Measurements from ENCODE around the gene TRAF3IP3.

Gene TRAF3IP3

GRCh38 chr1:209736490-209737117 is 19.2 kb upstream of the TRAF3IP3 start:
- no peaks in the 10 kb centered on the region for H3K4me1 ChIP-seq (ENCODE audit: control insufficient read depth in 1 of 2, insufficient read depth in 2 of 2, low read length in 2 of 2)
- no peak overlapping the region for H3K4me3 ChIP-seq (ENCODE audit: low read depth, low read length)
- H4K8ac ChIP-seq (ENCODE audit: low read depth, low read length) = no peak overlapping the region
- no peak overlapping the region for H3K23ac ChIP-seq (ENCODE audit: low read length)
- no peak overlapping the region for H2AFZ ChIP-seq (ENCODE audit: insufficient read depth, low read length, poor library complexity)
- H3K18ac ChIP-seq (ENCODE audit: low read length) = no peak overlapping the region
- H3K27me3 ChIP-seq (ENCODE audit: insufficient read depth, low read length) = no peaks in the 10 kb centered on the region
- WGBS (ENCODE audit: extremely low coverage, insufficient coverage, insufficient read length) = no CpG with 5 or more reads among the region's 3 CpGs
- no peak overlapping the region for H3K14ac ChIP-seq (ENCODE audit: low read length)
- no peak overlapping the region for H4K12ac ChIP-seq (ENCODE audit: low read depth, low read length)
- no peak overlapping the region for H4K91ac ChIP-seq (ENCODE audit: low read depth, low read length)
- H3K9me3 ChIP-seq (ENCODE audit: insufficient read depth, low read depth, low read length) = no peaks in the 10 kb centered on the region
- H3K36me3 ChIP-seq (ENCODE audit: control insufficient read depth in 1 of 2, insufficient read depth in 2 of 2, low read length in 2 of 2) = no peaks in the 10 kb centered on the region
- no peaks in the 10 kb centered on the region for H3K79me2 ChIP-seq (ENCODE audit: control insufficient read depth, insufficient read depth, low read length, poor library complexity)
- H3K4me2 ChIP-seq (ENCODE audit: low read length) = no peak overlapping the region
- H2AK5ac ChIP-seq (ENCODE audit: low read length) = no peak overlapping the region
- no peaks in the 10 kb centered on the region for H3K79me1 ChIP-seq (ENCODE audit: low read length)
- peak overlapping the region; percentile 38 for H3K9ac ChIP-seq (ENCODE audit: low read length)
- H2BK5ac ChIP-seq (ENCODE audit: low read depth, low read length, poor library complexity) = no peak overlapping the region
- no peak for DNase-seq
- H2BK120ac ChIP-seq (ENCODE audit: insufficient read depth, low read length, poor library complexity) = no peak overlapping the region
- no peak overlapping the region for H3K27ac ChIP-seq (ENCODE audit: low read depth, low read length)
- H3K4ac ChIP-seq (ENCODE audit: low read depth, low read length) = no peak overlapping the region
- no peak overlapping the region for H2BK12ac ChIP-seq (ENCODE audit: low read length)

GRCh38 chr1:209737118-209737505 is 18.7 kb upstream of the TRAF3IP3 start:
- Histone ChIP-seq H2AFZ (ENCODE audit: insufficient read depth, low read length, poor library complexity) (no peak overlapping the region), H4K12ac (ENCODE audit: low read depth, low read length) (no peak overlapping the region), H3K4me3 (ENCODE audit: low read depth, low read length) (no peak overlapping the region), H3K14ac (ENCODE audit: low read length) (no peak overlapping the region), H4K8ac (ENCODE audit: low read depth, low read length) (no peak overlapping the region), H3K9me3 (ENCODE audit: insufficient read depth, low read depth, low read length) (no peaks in the 10 kb centered on the region), H2AK5ac (ENCODE audit: low read length) (no peak overlapping the region), H2BK12ac (ENCODE audit: low read length) (no peak overlapping the region), H3K23ac (ENCODE audit: low read length) (no peak overlapping the region), H3K27me3 (ENCODE audit: insufficient read depth, low read length) (no peaks in the 10 kb centered on the region), H3K9ac (ENCODE audit: low read length) (peak overlapping the region; percentile 38), H3K79me1 (ENCODE audit: low read length) (no peaks in the 10 kb centered on the region), H2BK5ac (ENCODE audit: low read depth, low read length, poor library complexity) (no peak overlapping the region), H4K91ac (ENCODE audit: low read depth, low read length) (no peak overlapping the region), H3K79me2 (ENCODE audit: control insufficient read depth, insufficient read depth, low read length, poor library complexity) (no peaks in the 10 kb centered on the region), H2BK120ac (ENCODE audit: insufficient read depth, low read length, poor library complexity) (no peak overlapping the region), H3K18ac (ENCODE audit: low read length) (no peak overlapping the region), H3K4ac (ENCODE audit: low read depth, low read length) (no peak overlapping the region), H3K27ac (ENCODE audit: low read depth, low read length) (no peak overlapping the region), H3K36me3 (ENCODE audit: control insufficient read depth in 1 of 2, insufficient read depth in 2 of 2, low read length in 2 of 2) (no peaks in the 10 kb centered on the region), H3K4me1 (ENCODE audit: control insufficient read depth in 1 of 2, insufficient read depth in 2 of 2, low read length in 2 of 2) (no peaks in the 10 kb centered on the region), H3K4me2 (ENCODE audit: low read length) (no peak overlapping the region)
- no peak for DNase-seq
- WGBS (ENCODE audit: extremely low coverage, insufficient coverage, insufficient read length) = no CpG with 5 or more reads among the region's 5 CpGs

- no peak overlapping the region for H3K27ac ChIP-seq (ENCODE audit: low read depth, low read length)
- WGBS (ENCODE audit: extremely low coverage, insufficient coverage, insufficient read length) = no CpG with 5 or more reads among the region's 1 CpG
- no peaks in the 10 kb centered on the region for H3K9me3 ChIP-seq (ENCODE audit: insufficient read depth, low read depth, low read length)
- no peak overlapping the region for H2BK12ac ChIP-seq (ENCODE audit: low read length)
- no peak overlapping the region for H3K4ac ChIP-seq (ENCODE audit: low read depth, low read length)
- H2AFZ ChIP-seq (ENCODE audit: insufficient read depth, low read length, poor library complexity) = no peak overlapping the region
- no peak overlapping the region for H4K8ac ChIP-seq (ENCODE audit: low read depth, low read length)
- no peak overlapping the region for H3K4me3 ChIP-seq (ENCODE audit: low read depth, low read length)
- no peak overlapping the region for H2BK5ac ChIP-seq (ENCODE audit: low read depth, low read length, poor library complexity)
- no peaks in the 10 kb centered on the region for H3K27me3 ChIP-seq (ENCODE audit: insufficient read depth, low read length)
- no peak overlapping the region for H2BK120ac ChIP-seq (ENCODE audit: insufficient read depth, low read length, poor library complexity)
- H3K9ac ChIP-seq (ENCODE audit: low read length) = no peak overlapping the region
- H3K79me2 ChIP-seq (ENCODE audit: control insufficient read depth, insufficient read depth, low read length, poor library complexity) = no peaks in the 10 kb centered on the region
- no peaks in the 10 kb centered on the region for H3K36me3 ChIP-seq (ENCODE audit: control insufficient read depth in 1 of 2, insufficient read depth in 2 of 2, low read length in 2 of 2)
- no peak overlapping the region for H4K91ac ChIP-seq (ENCODE audit: low read depth, low read length)
- DNase-seq = no peak
- no peak overlapping the region for H2AK5ac ChIP-seq (ENCODE audit: low read length)
- H3K4me2 ChIP-seq (ENCODE audit: low read length) = no peak overlapping the region
- H3K4me1 ChIP-seq (ENCODE audit: control insufficient read depth in 1 of 2, insufficient read depth in 2 of 2, low read length in 2 of 2) = no peaks in the 10 kb centered on the region
- H3K23ac ChIP-seq (ENCODE audit: low read length) = no peak overlapping the region
- no peak overlapping the region for H4K12ac ChIP-seq (ENCODE audit: low read depth, low read length)
- H3K79me1 ChIP-seq (ENCODE audit: low read length) = no peaks in the 10 kb centered on the region
- no peak overlapping the region for H3K14ac ChIP-seq (ENCODE audit: low read length)
- no peak overlapping the region for H3K18ac ChIP-seq (ENCODE audit: low read length)
Observed at GRCh38 chr1:209738270-209738669, 17.6 kb upstream of the TRAF3IP3 start.

- no peaks in the 10 kb centered on the region for H3K4me1 ChIP-seq (ENCODE audit: control insufficient read depth in 1 of 2, insufficient read depth in 2 of 2, low read length in 2 of 2)
- H3K23ac ChIP-seq (ENCODE audit: low read length) = no peak overlapping the region
- no peak overlapping the region for H3K18ac ChIP-seq (ENCODE audit: low read length)
- H3K9me3 ChIP-seq (ENCODE audit: insufficient read depth, low read depth, low read length) = peaks cover 3% of the 10 kb centered on the region
- H3K4ac ChIP-seq (ENCODE audit: low read depth, low read length) = no peak overlapping the region
- no peaks in the 10 kb centered on the region for H3K79me2 ChIP-seq (ENCODE audit: control insufficient read depth, insufficient read depth, low read length, poor library complexity)
- no peak overlapping the region for H3K9ac ChIP-seq (ENCODE audit: low read length)
- no peak overlapping the region for H3K14ac ChIP-seq (ENCODE audit: low read length)
- H3K4me3 ChIP-seq (ENCODE audit: low read depth, low read length) = no peak overlapping the region
- no peaks in the 10 kb centered on the region for H3K27me3 ChIP-seq (ENCODE audit: insufficient read depth, low read length)
- H4K91ac ChIP-seq (ENCODE audit: low read depth, low read length) = no peak overlapping the region
- no peak overlapping the region for H2BK12ac ChIP-seq (ENCODE audit: low read length)
- no peak overlapping the region for H2BK5ac ChIP-seq (ENCODE audit: low read depth, low read length, poor library complexity)
- WGBS (ENCODE audit: extremely low coverage, insufficient coverage, insufficient read length) = no CpG with 5 or more reads among the region's 3 CpGs
- H3K79me1 ChIP-seq (ENCODE audit: low read length) = no peaks in the 10 kb centered on the region
- no peak overlapping the region for H2BK120ac ChIP-seq (ENCODE audit: insufficient read depth, low read length, poor library complexity)
- DNase-seq = no peak
- H3K4me2 ChIP-seq (ENCODE audit: low read length) = no peak overlapping the region
- no peaks in the 10 kb centered on the region for H3K36me3 ChIP-seq (ENCODE audit: control insufficient read depth in 1 of 2, insufficient read depth in 2 of 2, low read length in 2 of 2)
- no peak overlapping the region for H3K27ac ChIP-seq (ENCODE audit: low read depth, low read length)
- no peak overlapping the region for H2AK5ac ChIP-seq (ENCODE audit: low read length)
- H2AFZ ChIP-seq (ENCODE audit: insufficient read depth, low read length, poor library complexity) = no peak overlapping the region
- H4K12ac ChIP-seq (ENCODE audit: low read depth, low read length) = no peak overlapping the region
- H4K8ac ChIP-seq (ENCODE audit: low read depth, low read length) = no peak overlapping the region
Observed at GRCh38 chr1:209741193-209741592, 14.7 kb upstream of the TRAF3IP3 start.
